ENCODE results near the gene GDF2.

DNA sequence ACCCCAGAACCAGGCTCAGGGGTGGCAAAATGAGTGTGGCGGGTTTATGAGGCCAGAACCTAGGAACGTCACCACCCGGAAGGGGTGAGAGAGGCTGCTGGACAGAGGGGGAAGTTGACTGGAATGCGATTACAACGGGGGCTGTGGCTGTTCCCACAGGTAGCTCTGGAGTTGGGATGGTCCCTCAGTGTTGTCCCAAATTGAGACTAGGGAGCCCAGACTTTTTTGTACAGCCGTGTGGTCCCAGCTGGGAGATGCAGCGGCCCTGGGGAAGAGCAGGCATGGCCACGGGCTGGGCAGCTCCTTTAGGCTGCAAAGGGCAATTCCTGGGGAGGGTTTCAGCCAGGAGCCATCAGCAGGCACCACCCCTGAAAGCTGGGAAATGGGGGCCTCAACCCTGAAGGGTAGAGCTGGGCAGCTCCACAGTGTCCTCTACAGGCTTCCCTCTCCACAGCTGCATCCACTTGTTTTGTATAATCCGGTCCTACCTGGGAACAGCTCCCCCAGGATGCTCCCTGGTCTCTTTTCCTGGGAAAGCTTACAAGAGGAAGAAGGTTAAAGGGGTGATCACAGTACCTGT lies 33.2 kb upstream of the GDF2 start:
- TF ChIP-seq, protein P1, sequence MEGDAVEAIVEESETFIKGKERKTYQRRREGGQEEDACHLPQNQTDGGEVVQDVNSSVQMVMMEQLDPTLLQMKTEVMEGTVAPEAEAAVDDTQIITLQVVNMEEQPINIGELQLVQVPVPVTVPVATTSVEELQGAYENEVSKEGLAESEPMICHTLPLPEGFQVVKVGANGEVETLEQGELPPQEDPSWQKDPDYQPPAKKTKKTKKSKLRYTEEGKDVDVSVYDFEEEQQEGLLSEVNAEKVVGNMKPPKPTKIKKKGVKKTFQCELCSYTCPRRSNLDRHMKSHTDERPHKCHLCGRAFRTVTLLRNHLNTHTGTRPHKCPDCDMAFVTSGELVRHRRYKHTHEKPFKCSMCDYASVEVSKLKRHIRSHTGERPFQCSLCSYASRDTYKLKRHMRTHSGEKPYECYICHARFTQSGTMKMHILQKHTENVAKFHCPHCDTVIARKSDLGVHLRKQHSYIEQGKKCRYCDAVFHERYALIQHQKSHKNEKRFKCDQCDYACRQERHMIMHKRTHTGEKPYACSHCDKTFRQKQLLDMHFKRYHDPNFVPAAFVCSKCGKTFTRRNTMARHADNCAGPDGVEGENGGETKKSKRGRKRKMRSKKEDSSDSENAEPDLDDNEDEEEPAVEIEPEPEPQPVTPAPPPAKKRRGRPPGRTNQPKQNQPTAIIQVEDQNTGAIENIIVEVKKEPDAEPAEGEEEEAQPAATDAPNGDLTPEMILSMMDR (conservative IDR thresholded peaks at IDR 0.05; ENCODE audit: low read depth in 2 of 2), result no peak; a peak in 1 of 4 replicates
- TF ChIP-seq, protein P2, sequence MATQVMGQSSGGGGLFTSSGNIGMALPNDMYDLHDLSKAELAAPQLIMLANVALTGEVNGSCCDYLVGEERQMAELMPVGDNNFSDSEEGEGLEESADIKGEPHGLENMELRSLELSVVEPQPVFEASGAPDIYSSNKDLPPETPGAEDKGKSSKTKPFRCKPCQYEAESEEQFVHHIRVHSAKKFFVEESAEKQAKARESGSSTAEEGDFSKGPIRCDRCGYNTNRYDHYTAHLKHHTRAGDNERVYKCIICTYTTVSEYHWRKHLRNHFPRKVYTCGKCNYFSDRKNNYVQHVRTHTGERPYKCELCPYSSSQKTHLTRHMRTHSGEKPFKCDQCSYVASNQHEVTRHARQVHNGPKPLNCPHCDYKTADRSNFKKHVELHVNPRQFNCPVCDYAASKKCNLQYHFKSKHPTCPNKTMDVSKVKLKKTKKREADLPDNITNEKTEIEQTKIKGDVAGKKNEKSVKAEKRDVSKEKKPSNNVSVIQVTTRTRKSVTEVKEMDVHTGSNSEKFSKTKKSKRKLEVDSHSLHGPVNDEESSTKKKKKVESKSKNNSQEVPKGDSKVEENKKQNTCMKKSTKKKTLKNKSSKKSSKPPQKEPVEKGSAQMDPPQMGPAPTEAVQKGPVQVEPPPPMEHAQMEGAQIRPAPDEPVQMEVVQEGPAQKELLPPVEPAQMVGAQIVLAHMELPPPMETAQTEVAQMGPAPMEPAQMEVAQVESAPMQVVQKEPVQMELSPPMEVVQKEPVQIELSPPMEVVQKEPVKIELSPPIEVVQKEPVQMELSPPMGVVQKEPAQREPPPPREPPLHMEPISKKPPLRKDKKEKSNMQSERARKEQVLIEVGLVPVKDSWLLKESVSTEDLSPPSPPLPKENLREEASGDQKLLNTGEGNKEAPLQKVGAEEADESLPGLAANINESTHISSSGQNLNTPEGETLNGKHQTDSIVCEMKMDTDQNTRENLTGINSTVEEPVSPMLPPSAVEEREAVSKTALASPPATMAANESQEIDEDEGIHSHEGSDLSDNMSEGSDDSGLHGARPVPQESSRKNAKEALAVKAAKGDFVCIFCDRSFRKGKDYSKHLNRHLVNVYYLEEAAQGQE (IDR thresholded peaks at IDR 0.05; ENCODE audit: unreplicated experiment), result no peak
- TF ChIP-seq EZH2 (IDR thresholded peaks at IDR 0.05; ENCODE audit: low read depth, unreplicated experiment), result no peak
- TF ChIP-seq JUNB (IDR thresholded peaks at IDR 0.05; ENCODE audit: unreplicated experiment), result no peak
- TF ChIP-seq POLR2AphosphoS5 (IDR thresholded peaks at IDR 0.05; ENCODE audit: low read depth), result no peak
- TF ChIP-seq EZH2phosphoT487 (IDR thresholded peaks at IDR 0.05; ENCODE audit: unreplicated experiment), result no peak
- TF ChIP-seq, protein P3, sequence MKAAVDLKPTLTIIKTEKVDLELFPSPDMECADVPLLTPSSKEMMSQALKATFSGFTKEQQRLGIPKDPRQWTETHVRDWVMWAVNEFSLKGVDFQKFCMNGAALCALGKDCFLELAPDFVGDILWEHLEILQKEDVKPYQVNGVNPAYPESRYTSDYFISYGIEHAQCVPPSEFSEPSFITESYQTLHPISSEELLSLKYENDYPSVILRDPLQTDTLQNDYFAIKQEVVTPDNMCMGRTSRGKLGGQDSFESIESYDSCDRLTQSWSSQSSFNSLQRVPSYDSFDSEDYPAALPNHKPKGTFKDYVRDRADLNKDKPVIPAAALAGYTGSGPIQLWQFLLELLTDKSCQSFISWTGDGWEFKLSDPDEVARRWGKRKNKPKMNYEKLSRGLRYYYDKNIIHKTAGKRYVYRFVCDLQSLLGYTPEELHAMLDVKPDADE (IDR thresholded peaks at IDR 0.05), result no peak
- TF ChIP-seq CREB1 (CRISPR knock-in tag; IDR thresholded peaks at IDR 0.05; ENCODE audit: low read depth), result no peak
- no peak for TF ChIP-seq NANOG (IDR thresholded peaks at IDR 0.05; ENCODE audit: borderline replicate concordance)
- TF ChIP-seq ZNF331 (CRISPR knock-in tag; IDR thresholded peaks at IDR 0.05; ENCODE audit: low read depth), result no peak

Measured in GM23338 (cell line).